CD4-positive, alpha-beta T cell (primary cell): ENCODE results near the gene KLRG1. TPM values are rescaled to one million over a fixed set of nuclear protein-coding genes. Genes with fewer than 3 reads are reported as not detected.

Experiments
- ATAC-seq: fragments of 200-7000 bp; cut with Tn5 transposase; one replicate; pipeline ENCODE4 v1.10.0; 2022; ENCODE audit warnings: mild to moderate bottlenecking; ENCODE audit not compliant: poor library complexity
- CTCF ChIA-PET: fragments of 350-600 bp; sonication (Branson Sonifier 250); formaldehyde crosslinking; loops from one replicate; lab custom pipeline; 2021; ENCODE audit warnings: antibody characterized with exemption, inconsistent platforms; lab: Charles Lee
- POLR2A ChIA-PET: fragments of 350-600 bp; sonication (Branson Sonifier 250); formaldehyde crosslinking; loops from one replicate; lab custom pipeline; 2021; ENCODE audit warnings: antibody characterized with exemption, inconsistent platforms; lab: Charles Lee
- DNase-seq, 14 experiments: peaks; one replicate each; pipeline ENCODE4 v3.0.0-alpha.2; 2013 to 2020; ENCODE audit warnings: mixed read lengths in 2 of 14
- H3K27ac ChIP-seq, 2 donors: one replicate each; pipeline versions ENCODE4 v1.5.1 to v1.7.0; 2013; ENCODE audit warnings: low read length in 2 of 2, low read depth in 1 of 2, mild to moderate bottlenecking in 1 of 2
- H3K27me3 ChIP-seq, 2 experiments: 1 replicate in 1 of 2; 2 replicates in 1 of 2; pipeline versions ENCODE4 v1.6.1 to v1.7.0; 2013; ENCODE audit warnings: low read length in 2 of 2, control low read depth in 1 of 2, mild to moderate bottlenecking in 1 of 2, moderate library complexity in 1 of 2; ENCODE audit not compliant: insufficient read depth in 2 of 2, control insufficient read depth in 1 of 2
- H3K36me3 ChIP-seq: one replicate; pipeline ENCODE4 v1.6.1; 2013; ENCODE audit warnings: low read length, control low read depth; ENCODE audit not compliant: insufficient read depth
- H3K4me1 ChIP-seq: one replicate; pipeline ENCODE4 v1.6.1; 2013; ENCODE audit warnings: low read length, control low read depth; ENCODE audit not compliant: insufficient read depth
- H3K4me3 ChIP-seq: one replicate; pipeline ENCODE4 v1.5.1; 2013; ENCODE audit warnings: mild to moderate bottlenecking, low read length, moderate library complexity
- H3K9me3 ChIP-seq, 2 experiments: 1 replicate in 1 of 2; 2 replicates in 1 of 2; pipeline versions ENCODE4 v1.6.1 to v1.7.0; 2013; ENCODE audit warnings: low read length in 2 of 2, mild to moderate bottlenecking in 2 of 2, control low read depth in 1 of 2, moderate library complexity in 1 of 2; ENCODE audit not compliant: control insufficient read depth in 1 of 2, insufficient read depth in 1 of 2
- H3K27ac Mint-ChIP-seq: one replicate; pipeline ENCODE4 v1.8.0; 2020; ENCODE audit warnings: mixed read lengths
- H3K27me3 Mint-ChIP-seq: one replicate; pipeline ENCODE4 v1.8.0; 2021; ENCODE audit warnings: mixed read lengths
- H3K36me3 Mint-ChIP-seq: one replicate; pipeline ENCODE4 v1.8.0; 2021; ENCODE audit warnings: low read depth, mixed read lengths
- H3K4me1 Mint-ChIP-seq: one replicate; pipeline ENCODE4 v1.8.0; 2021; ENCODE audit warnings: low read depth, mixed read lengths
- H3K4me3 Mint-ChIP-seq: one replicate; pipeline ENCODE4 v1.8.0; 2020; ENCODE audit warnings: mild to moderate bottlenecking, mixed read lengths
- H3K9me3 Mint-ChIP-seq: one replicate; pipeline ENCODE4 v1.8.0; 2020; ENCODE audit warnings: mixed read lengths
- intact Hi-C, 2 experiments: fragments of 100-400 bp; cut with DNase I in 1 of 2; cut with micrococcal nuclease in 1 of 2; formaldehyde crosslinking; loops; one replicate each; pipeline versions ENCODE4 v1.15.1 to v1.9.0; 2023 to 2025; cut with DNase I, micrococcal nuclease
- total RNA-seq, 174 experiments: library from RNA in 2 of 174; stranded (reverse) in 2 of 174; gene quantifications; one replicate each; pipeline ENCODE4 v1.2.3 and lab custom pipeline; 2021 to 2026
- TF ChIP-seq, protein P1 (sequence below): fragments of 200-600 bp; IDR thresholded peaks from one replicate; pipeline ENCODE4 v1.8.0; 2022; ENCODE audit warnings: antibody characterized with exemption, mild to moderate bottlenecking

The KLRG1 gene
- total RNA-seq, 2 experiments from 2014 or later, result 8.4 to 10.5 TPM

- ATAC-seq (no peak), DNase-seq (no peak)
- intact Hi-C loops, result no loop called here
- peaks cover 56% of the 10 kb centered on the region for H3K4me1 Mint-ChIP-seq
- no peak overlapping the region for H3K27ac ChIP-seq
- peaks cover 4% of the 10 kb centered on the region for H3K36me3 ChIP-seq
- H3K9me3 ChIP-seq, result peaks cover 0 to 3% of the 10 kb centered on the region in 2 experiments
- peaks cover 42% of the 10 kb centered on the region for H3K36me3 Mint-ChIP-seq
- H3K4me3 ChIP-seq, result no peak overlapping the region
- TF ChIP-seq, protein P1, sequence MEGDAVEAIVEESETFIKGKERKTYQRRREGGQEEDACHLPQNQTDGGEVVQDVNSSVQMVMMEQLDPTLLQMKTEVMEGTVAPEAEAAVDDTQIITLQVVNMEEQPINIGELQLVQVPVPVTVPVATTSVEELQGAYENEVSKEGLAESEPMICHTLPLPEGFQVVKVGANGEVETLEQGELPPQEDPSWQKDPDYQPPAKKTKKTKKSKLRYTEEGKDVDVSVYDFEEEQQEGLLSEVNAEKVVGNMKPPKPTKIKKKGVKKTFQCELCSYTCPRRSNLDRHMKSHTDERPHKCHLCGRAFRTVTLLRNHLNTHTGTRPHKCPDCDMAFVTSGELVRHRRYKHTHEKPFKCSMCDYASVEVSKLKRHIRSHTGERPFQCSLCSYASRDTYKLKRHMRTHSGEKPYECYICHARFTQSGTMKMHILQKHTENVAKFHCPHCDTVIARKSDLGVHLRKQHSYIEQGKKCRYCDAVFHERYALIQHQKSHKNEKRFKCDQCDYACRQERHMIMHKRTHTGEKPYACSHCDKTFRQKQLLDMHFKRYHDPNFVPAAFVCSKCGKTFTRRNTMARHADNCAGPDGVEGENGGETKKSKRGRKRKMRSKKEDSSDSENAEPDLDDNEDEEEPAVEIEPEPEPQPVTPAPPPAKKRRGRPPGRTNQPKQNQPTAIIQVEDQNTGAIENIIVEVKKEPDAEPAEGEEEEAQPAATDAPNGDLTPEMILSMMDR, result no peak
- H3K27ac Mint-ChIP-seq, result no peak overlapping the region
- no peaks in the 10 kb centered on the region for H3K27me3 ChIP-seq
- ChIA-PET CTCF (interaction anchor here (1.2 kb wide), 2 partner anchors 51 to 52 kb away, joined by 3 to 4 read pairs; partner anchors contain the start of gene M6PR), POLR2A (interaction anchor here (0.6 kb wide), 1 partner anchor 9 kb away, joined by 3 read pairs; no protein-coding TSS in a partner anchor)
- no peaks in the 10 kb centered on the region for H3K27me3 Mint-ChIP-seq
- peaks cover 31% of the 10 kb centered on the region for H3K4me1 ChIP-seq
- H3K4me3 Mint-ChIP-seq, result no peak overlapping the region
- H3K9me3 Mint-ChIP-seq, result peaks cover 3% of the 10 kb centered on the region
These were observed 13.0 kb downstream of the KLRG1 start for GRCh38 chr12:9002335-9002734.

DNA sequence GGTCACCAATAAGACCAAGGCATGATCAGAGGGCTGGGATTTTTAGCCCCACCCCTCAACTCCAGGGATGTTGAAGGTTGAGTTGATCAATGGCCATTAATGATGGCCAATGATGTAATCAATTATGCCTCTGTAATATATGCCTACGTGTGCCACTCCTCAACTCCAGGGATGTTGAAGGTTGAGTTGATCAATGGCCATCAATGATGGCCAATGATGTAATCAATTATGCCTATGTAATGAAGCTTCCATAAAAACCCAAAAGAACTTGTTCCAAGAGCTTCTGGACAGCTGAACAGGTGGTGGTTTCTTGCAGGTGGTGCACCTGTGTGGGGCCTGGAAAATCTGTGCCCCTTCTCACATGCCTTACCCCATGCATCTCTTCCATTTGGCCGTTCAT is 33.2 kb downstream of the KLRG1 start:
- H3K27me3 Mint-ChIP-seq, result no peaks in the 10 kb centered on the region
- ChIA-PET CTCF (interaction anchor here (1.1 to 4.2 kb wide), 3 partner anchors 62 to 72 kb away, joined by 3 to 25 read pairs (median 4); partner anchors contain the start of gene M6PR), POLR2A (interaction anchor here (0.9 to 8.6 kb wide), 2 partner anchors 16 to 72 kb away, joined by 3 to 70 read pairs; partner anchors contain the start of gene M6PR)
- H3K27ac Mint-ChIP-seq, result no peak overlapping the region
- H3K4me1 Mint-ChIP-seq, result peaks cover 47% of the 10 kb centered on the region
- peaks cover 50% of the 10 kb centered on the region for H3K4me1 ChIP-seq
- peaks cover 25% of the 10 kb centered on the region for H3K36me3 Mint-ChIP-seq
- peaks cover 3 to 6% of the 10 kb centered on the region in 2 experiments for H3K9me3 ChIP-seq
- peak overlapping the region in 1 of 2 donors; percentile 7 for H3K27ac ChIP-seq
- no peak for ATAC-seq
- H3K27me3 ChIP-seq, result no peaks in the 10 kb centered on the region
- H3K4me3 ChIP-seq, result no peak overlapping the region
- peaks cover 10% of the 10 kb centered on the region for H3K9me3 Mint-ChIP-seq
- no peak overlapping the region for H3K4me3 Mint-ChIP-seq
- DNase-seq, result no peak
- peaks cover 5% of the 10 kb centered on the region for H3K36me3 ChIP-seq
- intact Hi-C loops, result loop anchor here in 1 of 2 experiments (5.0 kb wide), 1 partner anchor 35 kb away; the partner anchor contains the start of gene KLRG1
- TF ChIP-seq, protein P1, result no peak

DNA sequence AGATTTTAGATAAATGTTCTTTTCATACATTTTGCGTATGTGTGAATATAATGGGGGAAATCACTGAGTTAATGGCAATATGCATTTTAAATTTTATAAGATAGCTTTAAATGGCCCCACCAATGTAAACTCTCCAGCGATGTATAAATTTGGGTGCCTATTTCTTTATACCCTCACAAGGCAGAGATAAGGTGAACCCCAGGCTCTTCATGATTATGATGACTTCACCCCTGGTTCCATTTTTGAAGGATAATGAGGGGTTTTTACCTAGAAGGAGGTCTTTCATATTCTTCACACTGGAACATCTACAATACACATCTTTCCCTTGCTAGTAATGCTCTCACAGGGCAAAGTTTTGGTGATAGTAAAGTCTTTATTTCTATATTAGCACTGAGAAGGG is 35.2 kb downstream of the KLRG1 start:
- no peaks in the 10 kb centered on the region for H3K27me3 Mint-ChIP-seq
- CTCF ChIA-PET, result interaction anchor here (1.1 to 4.2 kb wide), 3 partner anchors 25 to 74 kb away, joined by 4 to 25 read pairs (median 5); partner anchors contain the start of gene M6PR
- DNase-seq, result no peak
- POLR2A ChIA-PET, result interaction anchor here (0.6 to 8.6 kb wide), 9 partner anchors 10 to 74 kb away, joined by 3 to 70 read pairs (median 5); partner anchors contain the start of gene M6PR
- H3K27me3 ChIP-seq, result no peaks in the 10 kb centered on the region
- H3K36me3 ChIP-seq, result peaks cover 5% of the 10 kb centered on the region
- H3K9me3 ChIP-seq, result peaks cover 0 to 3% of the 10 kb centered on the region in 2 experiments
- no peak overlapping the region for H3K4me3 ChIP-seq
- H3K9me3 Mint-ChIP-seq, result peaks cover 3% of the 10 kb centered on the region
- H3K4me3 Mint-ChIP-seq, result no peak overlapping the region
- H3K4me1 ChIP-seq, result peaks cover 67% of the 10 kb centered on the region
- peaks cover 14% of the 10 kb centered on the region for H3K36me3 Mint-ChIP-seq
- H3K27ac ChIP-seq, result peak overlapping the region; percentile 58 to 92
- no peak for ATAC-seq
- H3K4me1 Mint-ChIP-seq, result peaks cover 46% of the 10 kb centered on the region
- no peak overlapping the region for H3K27ac Mint-ChIP-seq
- intact Hi-C loops, result loop anchor here (2.0 to 5.0 kb wide), 2 partner anchors 34 to 37 kb away; partner anchors contain the start of gene KLRG1 (in 1 of the 2)
- TF ChIP-seq, protein P1, result no peak
